Body of pancreas (tissue), 4 donors: ENCODE measurements around the gene BARHL1. TPM values are rescaled to one million over a fixed set of nuclear protein-coding genes. Genes with fewer than 3 reads are reported as not detected.

Experiments used
- ATAC-seq: fragments of 150-250 bp; one replicate; pipeline ENCODE4 v1.9.1; 2016
- DNase-seq, 4 donors: peaks; one replicate each; pipeline ENCODE4 v3.0.0-alpha.2; 2019
- H3K27ac ChIP-seq, 4 donors: fragments of 200-600 bp; sonication (generic); 1 replicate in 3 of 4; 2 replicates in 1 of 4; pipeline versions ENCODE4 v1.5.1 to v1.6.1; 2016 to 2019; ENCODE audit warnings: mild to moderate bottlenecking in 1 of 4, mixed read lengths in 1 of 4, moderate library complexity in 1 of 4
- H3K27me3 ChIP-seq, 2 donors: fragments of 200-600 bp; sonication (generic); one replicate each; pipeline ENCODE4 v1.6.0; 2016; ENCODE audit warnings: mild to moderate bottlenecking in 1 of 2
- H3K36me3 ChIP-seq, 2 donors: fragments of 200-600 bp; sonication (generic); replicated peaks in 1 of 2; 2 replicates each; pipeline ENCODE4 v1.5.1; 2016; ENCODE audit warnings: low read depth in 2 of 2; ENCODE audit not compliant: insufficient read depth in 1 of 2
- H3K4me1 ChIP-seq: fragments of 200-600 bp; sonication (generic); one replicate; pipeline ENCODE4 v1.6.0; 2016
- H3K4me3 ChIP-seq, 2 donors: fragments of 200-600 bp; sonication (generic); 1 replicate in 1 of 2; 2 replicates in 1 of 2; pipeline ENCODE4 v1.5.1; 2016 to 2019
- H3K9me3 ChIP-seq, 3 donors: fragments of 200-600 bp; sonication (generic); 1 replicate in 2 of 3; 2 replicates in 1 of 3; pipeline ENCODE4 v1.5.1; 2016
- CTCF ChIP-seq, 7 experiments: fragments of 450-650 bp in 4 of 7; fragments of 200-600 bp in 3 of 7; sonication (generic) in 3 of 7; IDR thresholded peaks; one replicate each; pipeline ENCODE4 v1.5.1; 2016 to 2019; ENCODE audit warnings: antibody characterized with exemption in 7 of 7
- POLR2A ChIP-seq, 3 donors: fragments of 450-650 bp; IDR thresholded peaks; one replicate each; pipeline ENCODE4 v1.6.1; 2016; ENCODE audit warnings: antibody characterized with exemption in 3 of 3, mild to moderate bottlenecking in 2 of 3
- WGBS, 2 donors: methylation state at CpG; one replicate each; pipeline ENCODE4 v1.1.5; 2017; 5-methylcytosine and 5-hydroxymethylcytosine counted together
- intact Hi-C: fragments of 100-400 bp; cut with DNase I; formaldehyde crosslinking; loops from one replicate; pipeline ENCODE4 v1.15.1; 2023
- total RNA-seq, 2 donors: library from RNA; depleted of rRNA; stranded (reverse); fragments of >200 nt; gene quantifications; one replicate each; pipeline ENCODE4 v1.1.0, GENCODE V29; 2016

Gene BARHL1
- total RNA-seq, 2 donors from 2014 or later, result not detected

DNA sequence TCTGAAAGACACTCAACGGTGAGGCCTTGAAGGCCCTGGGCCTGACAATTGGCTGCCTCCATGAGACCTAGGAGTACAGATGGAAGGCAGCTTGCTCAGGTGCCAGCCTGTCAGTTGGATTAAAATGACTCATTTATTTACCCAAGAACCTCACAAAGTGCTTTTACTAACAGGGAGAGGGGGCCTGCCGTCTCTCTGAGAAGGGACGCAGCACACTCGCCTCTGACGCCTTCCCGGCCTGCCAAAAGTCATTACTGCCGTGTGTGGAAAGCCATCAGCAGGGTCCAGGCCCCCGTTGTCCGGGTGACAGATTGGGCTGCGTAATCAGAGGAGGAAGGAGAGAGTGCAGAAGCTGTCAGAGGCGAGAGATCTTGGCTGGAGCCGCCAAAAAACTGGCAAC, 54.9 kb downstream of the BARHL1 start:
- ATAC-seq, result peak; percentile 53

DNA sequence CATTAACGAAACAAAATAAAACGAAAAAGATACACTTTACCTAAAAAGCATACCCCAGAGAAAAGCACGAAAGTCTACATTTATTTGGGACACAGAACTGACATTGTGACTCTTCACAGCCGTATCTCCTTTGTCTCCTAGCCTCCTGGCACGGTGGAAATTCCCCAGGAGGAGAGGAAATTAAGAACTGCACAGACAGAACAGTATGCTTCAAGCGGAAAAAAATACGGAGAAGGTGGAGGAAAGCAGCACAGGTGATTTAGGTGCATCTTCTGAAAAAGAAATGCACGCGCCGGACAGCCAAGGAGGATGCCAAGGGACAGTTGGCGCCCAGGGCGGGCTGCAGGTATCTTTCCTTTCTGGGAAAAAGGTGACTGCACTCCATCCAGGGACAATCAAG, 55.4 kb downstream of the BARHL1 start:
- Histone ChIP-seq H3K27me3 (no peaks in the 10 kb centered on the region), H3K27ac (peak overlapping the region in 1 of 4 donors; percentile 34), H3K9me3 (no peaks in the 10 kb centered on the region), H3K4me3 (no peak overlapping the region), H3K4me1 (peaks cover 5% of the 10 kb centered on the region), H3K36me3 (peaks cover 0 to 2% of the 10 kb centered on the region in 2 donors)
- ATAC-seq, result no peak
- DNase-seq, result no peak
- intact Hi-C loops, result no loop called here
- 86 to 90% methylated on average over 12 of the region's 12 CpGs for WGBS, 2 donors
- TF ChIP-seq POLR2A (IDR thresholded peaks at IDR 0.05) (no peak), CTCF (IDR thresholded peaks at IDR 0.05) (no peak)

More for the DNA sequence above, 54.9 kb downstream of the BARHL1 start:
- WGBS, 2 donors, result 80 to 81% methylated on average over 12 of the region's 12 CpGs
- Histone ChIP-seq H3K36me3 (peaks cover 0 to 2% of the 10 kb centered on the region in 2 donors), H3K9me3 (no peaks in the 10 kb centered on the region), H3K27ac (peak overlapping the region in 1 of 4 donors; percentile 34), H3K4me1 (peaks cover 5% of the 10 kb centered on the region), H3K27me3 (no peaks in the 10 kb centered on the region), H3K4me3 (no peak overlapping the region)
- no peak for TF ChIP-seq POLR2A (IDR thresholded peaks at IDR 0.05)
- no peak for TF ChIP-seq CTCF (IDR thresholded peaks at IDR 0.05)
- intact Hi-C loops, result no loop called here
- peak in 3 of 4 donors; percentile 51 to 63 (median 52) for DNase-seq

DNA sequence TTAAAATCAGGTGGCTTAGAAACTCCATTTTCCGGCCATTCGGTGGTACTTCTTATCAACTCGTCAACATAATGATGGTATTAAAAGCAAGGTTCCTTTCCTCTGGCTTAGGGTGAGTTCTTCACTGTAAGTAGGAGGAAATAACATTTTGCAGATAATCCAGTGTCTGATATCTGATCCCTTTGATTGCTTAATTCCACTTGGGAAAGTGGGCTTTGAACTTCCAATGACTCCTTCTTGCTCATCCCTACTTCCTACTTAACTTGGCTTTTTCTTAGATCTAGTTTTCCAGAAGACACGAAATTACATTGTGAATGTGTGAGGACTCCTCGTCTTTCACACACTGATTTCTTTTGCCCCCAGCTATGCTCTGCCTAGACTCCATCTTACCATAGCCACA, 55.8 kb downstream of the BARHL1 start:
- intact Hi-C loops, result no loop called here
- ATAC-seq (no peak), DNase-seq (no peak)
- H3K27me3 ChIP-seq, result no peaks in the 10 kb centered on the region
- H3K4me1 ChIP-seq, result peaks cover 5% of the 10 kb centered on the region
- peak overlapping the region in 1 of 4 donors; percentile 64 for H3K27ac ChIP-seq
- H3K4me3 ChIP-seq, result no peak overlapping the region
- peaks cover 0 to 2% of the 10 kb centered on the region in 2 donors for H3K36me3 ChIP-seq
- no peaks in the 10 kb centered on the region for H3K9me3 ChIP-seq
- WGBS, 2 donors, result 82 to 93% methylated on average over 5 of the region's 5 CpGs
- TF ChIP-seq POLR2A (IDR thresholded peaks at IDR 0.05) (no peak), CTCF (IDR thresholded peaks at IDR 0.05) (no peak)

GRCh38 chr9:132639322-132639721, 56.9 kb downstream of the BARHL1 start:
- H3K4me3 ChIP-seq, result no peak overlapping the region
- 67 to 73% methylated on average over 4 to 5 of the region's 5 CpGs for WGBS, 2 donors
- intact Hi-C loops, result no loop called here
- peak; percentile 29 to 52 (median 44) for DNase-seq
- H3K36me3 ChIP-seq, result peaks cover 0 to 5% of the 10 kb centered on the region in 2 donors
- H3K27ac ChIP-seq, result peak overlapping the region; percentile 10 to 77 (median 61)
- H3K27me3 ChIP-seq, result no peaks in the 10 kb centered on the region
- no peak for TF ChIP-seq CTCF (IDR thresholded peaks at IDR 0.05)
- TF ChIP-seq POLR2A (IDR thresholded peaks at IDR 0.05), result peak in 1 of 3 donors; percentile 24
- no peaks in the 10 kb centered on the region for H3K9me3 ChIP-seq
- H3K4me1 ChIP-seq, result peaks cover 5% of the 10 kb centered on the region
- ATAC-seq, result peak; percentile 79

Other genes starting within 250 kb of the BARHL1 start
- gene SETX, start 227.6 kb upstream of the BARHL1 start, total RNA-seq, result 10 to 100 TPM; 26.7 to 30.4 TPM
- gene TTF1, start 175.8 kb upstream of the BARHL1 start, total RNA-seq, result 10 to 100 TPM in 1 of 2 donors, 1 to 10 TPM in 1; 7.5 to 27.7 TPM
- not detected for gene CFAP77, start 172.4 kb upstream of the BARHL1 start, total RNA-seq
- gene DDX31, start 87.4 kb downstream of the BARHL1 start, total RNA-seq, result 10 to 100 TPM in 1 of 2 donors, 1 to 10 TPM in 1; 8.6 to 15.6 TPM
- gene GTF3C4, start 87.9 kb downstream of the BARHL1 start, total RNA-seq, result 1 to 10 TPM; 6.2 to 6.9 TPM